Stimulated activated naive CD8-positive, alpha-beta T cell treated with anti-CD3 and anti-CD28 coated beads, Interleukin-15, Interleukin-2, amounts not matched to agents 100 U/mL and 50 U/mL, for 24 hours (primary cell): ENCODE results near the gene TNRC6A.
A peak's percentile ranks its signal among the peaks of the same experiment; 100 is the strongest.
"Not testable (repeated sequence)": the region's sequence is repeated elsewhere in the genome, so short reads cannot be mapped to it uniquely, and the experiment has no call there.

Experiments
- ATAC-seq: fragments of 150-1000 bp; cut with Tn5 transposase; one replicate; pipeline ENCODE4 v1.10.0; 2021
- DNase-seq: peaks from one replicate; pipeline ENCODE4 v3.0.0; 2021

TNRC6A gene

GRCh38 chr16:24729243-24729950 is at the start of gene TNRC6A:
TNRC6A (plus strand) TSS chr16:24729651; CDS start chr16:24729842, 191 bp downstream.
- ATAC-seq (peak; percentile 88), DNase-seq (peak; percentile 88)

- DNase-seq: no peak
- ATAC-seq: no peak
Measured at GRCh38 chr16:24681793-24682192, 47.7 kb upstream of the TNRC6A start.

- DNase-seq (no peak), ATAC-seq (no peak)
Measured at GRCh38 chr16:24683250-24683649, 46.2 kb upstream of the TNRC6A start.

GRCh38 chr16:24683847-24684493 is 45.5 kb upstream of the TNRC6A start:
- DNase-seq (no peak), ATAC-seq (no peak)

- ATAC-seq: no peak
- DNase-seq: no peak
Measured at GRCh38 chr16:24685539-24686432, 43.7 kb upstream of the TNRC6A start.

GRCh38 chr16:24686678-24687077 is 42.8 kb upstream of the TNRC6A start:
- no peak for ATAC-seq
- no peak for DNase-seq

- DNase-seq: no peak
- no peak for ATAC-seq
Measured at GRCh38 chr16:24688359-24688758, 41.1 kb upstream of the TNRC6A start.

GRCh38 chr16:24689128-24689527 is 40.3 kb upstream of the TNRC6A start:
- ATAC-seq (no peak), DNase-seq (no peak)

- DNase-seq: no peak
- ATAC-seq: no peak
Measured at GRCh38 chr16:24692854-24693253, 36.6 kb upstream of the TNRC6A start.

- DNase-seq: no peak
- no peak for ATAC-seq
Measured at GRCh38 chr16:24694931-24695330, 34.5 kb upstream of the TNRC6A start.

- ATAC-seq: no peak
- no peak for DNase-seq
Measured at GRCh38 chr16:24696699-24697098, 32.8 kb upstream of the TNRC6A start.

GRCh38 chr16:24698308-24698707 is 31.1 kb upstream of the TNRC6A start:
- ATAC-seq: no peak
- no peak for DNase-seq

GRCh38 chr16:24699151-24699723 is 30.2 kb upstream of the TNRC6A start:
- DNase-seq (no peak), ATAC-seq (no peak)

GRCh38 chr16:24700549-24701392 is 28.7 kb upstream of the TNRC6A start:
- no peak for DNase-seq
- peak; percentile 36 for ATAC-seq

- DNase-seq (no peak), ATAC-seq (no peak)
Measured at GRCh38 chr16:24701521-24701951, 27.9 kb upstream of the TNRC6A start.

GRCh38 chr16:24707760-24708159 is 21.7 kb upstream of the TNRC6A start:
- not testable (repeated sequence) for ATAC-seq, DNase-seq

- DNase-seq: no peak
- ATAC-seq: no peak
Measured at GRCh38 chr16:24713379-24713778, 16.1 kb upstream of the TNRC6A start.

- DNase-seq (no peak), ATAC-seq (no peak)
Measured at GRCh38 chr16:24717411-24717810, 12.0 kb upstream of the TNRC6A start.

GRCh38 chr16:24718967-24719521 is 10.4 kb upstream of the TNRC6A start:
- no peak for DNase-seq

GRCh38 chr16:24721830-24722238 is 7.6 kb upstream of the TNRC6A start:
- DNase-seq (peak; percentile 59), ATAC-seq (peak; percentile 92)

More at GRCh38 chr16:24718967-24719521, 10.4 kb upstream of the TNRC6A start:
- no peak for ATAC-seq

- no peak for DNase-seq
- ATAC-seq: no peak
Measured at GRCh38 chr16:24723663-24724062, 5.8 kb upstream of the TNRC6A start.
